Activated CD8-positive, alpha-beta memory T cell treated with anti-CD3 and anti-CD28 coated beads, Interleukin-2, amount 10 ng/mL, durations not matched to agents 7 days and 5 days (primary cell): Measurements from ENCODE around the gene BCAT1. TPM values are rescaled to one million over a fixed set of nuclear protein-coding genes. Genes with fewer than 3 reads are reported as not detected.
A peak's percentile ranks its signal among the peaks of the same experiment; 100 is the strongest.

Experiments
- ATAC-seq: fragments of 150-1000 bp; cut with Tn5 transposase; one replicate; pipeline ENCODE4 v1.10.0; 2021; ENCODE audit warnings: moderate library complexity
- CTCF ChIA-PET: fragments of 350-600 bp; sonication (Branson Sonifier 250); formaldehyde crosslinking; loops from one replicate; lab custom pipeline; 2021; ENCODE audit warnings: antibody characterized with exemption; lab: Charles Lee
- DNase-seq: peaks from one replicate; pipeline ENCODE4 v3.0.0-alpha.2; 2020
- H3K27ac Mint-ChIP-seq: one replicate; pipeline ENCODE4 v1.8.0; 2021; ENCODE audit warnings: mild to moderate bottlenecking, mixed read lengths
- H3K27me3 Mint-ChIP-seq: one replicate; pipeline ENCODE4 v1.8.0; 2021; ENCODE audit warnings: mixed read lengths
- H3K36me3 Mint-ChIP-seq: one replicate; pipeline ENCODE4 v1.8.0; 2021; ENCODE audit warnings: mild to moderate bottlenecking, mixed read lengths
- H3K4me1 Mint-ChIP-seq: one replicate; pipeline ENCODE4 v1.8.0; 2021; ENCODE audit warnings: mixed read lengths
- H3K4me3 Mint-ChIP-seq: one replicate; pipeline ENCODE4 v1.8.0; 2021; ENCODE audit warnings: mild to moderate bottlenecking, moderate library complexity, mixed read lengths
- H3K9me3 Mint-ChIP-seq: one replicate; pipeline ENCODE4 v1.8.0; 2022; ENCODE audit warnings: low read depth, mixed read lengths
- total RNA-seq, 2 experiments: library from RNA; stranded (reverse); gene quantifications; one replicate each; pipeline ENCODE4 v1.2.3, GENCODE V29; 2021

The BCAT1 gene
- total RNA-seq, result 10 to 100 TPM; 18.9 to 48.3 TPM

- ATAC-seq (peak; percentile 87), DNase-seq (peak; percentile 72)
- Mint-ChIP-seq H3K36me3 (peaks cover 14% of the 10 kb centered on the region), H3K27me3 (peaks cover 12% of the 10 kb centered on the region), H3K4me1 (peaks cover 31% of the 10 kb centered on the region), H3K9me3 (no peaks in the 10 kb centered on the region), H3K27ac (peak within 1 kb of the TSS; percentile 87), H3K4me3 (peak within 1 kb of the TSS; percentile 91)
- CTCF ChIA-PET, result interaction anchor here (1.1 to 1.4 kb wide), 4 partner anchors 11 to 439 kb away, joined by 3 read pairs; no protein-coding TSS in a partner anchor
These were observed at the start of gene BCAT1 for GRCh38 chr12:24948757-24949722. Gene BCAT1, minus strand, starts transcription at chr12:24949101. Its CDS starts 169 bp downstream, at chr12:24948932.

- no peak for DNase-seq
- ATAC-seq, result no peak
- Mint-ChIP-seq H3K36me3 (no peaks in the 10 kb centered on the region), H3K4me3 (no peak overlapping the region), H3K27me3 (no peaks in the 10 kb centered on the region), H3K4me1 (peaks cover 12% of the 10 kb centered on the region), H3K9me3 (no peaks in the 10 kb centered on the region), H3K27ac (no peak overlapping the region)
- CTCF ChIA-PET, result interaction anchor here (0.8 to 1.7 kb wide), 3 partner anchors 132 to 157 kb away, joined by 3 to 5 read pairs (median 3); no protein-coding TSS in a partner anchor
These were observed 49.2 kb upstream of the BCAT1 start for GRCh38 chr12:24997970-24998582.

GRCh38 chr12:24997496-24997895 lies 48.6 kb upstream of the BCAT1 start:
- H3K4me3 Mint-ChIP-seq, result no peak overlapping the region
- CTCF ChIA-PET, result interaction anchor here (1.0 to 1.4 kb wide), 2 partner anchors 121 to 133 kb away, joined by 3 read pairs; no protein-coding TSS in a partner anchor
- no peak for ATAC-seq

GRCh38 chr12:24996820-24997219 lies 47.9 kb upstream of the BCAT1 start:
- Mint-ChIP-seq H3K4me3 (no peak overlapping the region), H3K27ac (no peak overlapping the region), H3K9me3 (no peaks in the 10 kb centered on the region), H3K27me3 (no peaks in the 10 kb centered on the region), H3K4me1 (peaks cover 12% of the 10 kb centered on the region), H3K36me3 (no peaks in the 10 kb centered on the region)
- DNase-seq (no peak), ATAC-seq (no peak)
- CTCF ChIA-PET, result interaction anchor here (1.0 to 1.4 kb wide), 2 partner anchors 122 to 133 kb away, joined by 3 to 4 read pairs; no protein-coding TSS in a partner anchor

More at GRCh38 chr12:24997496-24997895, 48.6 kb upstream of the BCAT1 start:
- DNase-seq, result no peak
- Mint-ChIP-seq H3K27me3 (no peaks in the 10 kb centered on the region), H3K4me1 (peaks cover 12% of the 10 kb centered on the region), H3K27ac (no peak overlapping the region), H3K36me3 (no peaks in the 10 kb centered on the region), H3K9me3 (no peaks in the 10 kb centered on the region)

GRCh38 chr12:24996102-24996797 lies 47.3 kb upstream of the BCAT1 start:
- DNase-seq (no peak), ATAC-seq (no peak)
- peaks cover 12% of the 10 kb centered on the region for H3K4me1 Mint-ChIP-seq
- CTCF ChIA-PET, result interaction anchor here (1.0 to 1.4 kb wide), 2 partner anchors 123 to 133 kb away, joined by 3 to 4 read pairs; no protein-coding TSS in a partner anchor
- H3K27me3 Mint-ChIP-seq, result no peaks in the 10 kb centered on the region
- H3K9me3 Mint-ChIP-seq, result no peaks in the 10 kb centered on the region
- no peak overlapping the region for H3K27ac Mint-ChIP-seq
- H3K36me3 Mint-ChIP-seq, result no peaks in the 10 kb centered on the region
- no peak overlapping the region for H3K4me3 Mint-ChIP-seq

GRCh38 chr12:24993793-24994192 lies 44.9 kb upstream of the BCAT1 start:
- Mint-ChIP-seq H3K4me1 (peaks cover 12% of the 10 kb centered on the region), H3K36me3 (no peaks in the 10 kb centered on the region), H3K4me3 (no peak overlapping the region), H3K27ac (no peak overlapping the region), H3K9me3 (no peaks in the 10 kb centered on the region), H3K27me3 (peaks cover 9% of the 10 kb centered on the region)
- CTCF ChIA-PET, result interaction anchor here (0.6 to 3.3 kb wide), 3 partner anchors 97 to 178 kb away, joined by 4 to 35 read pairs (median 4); no protein-coding TSS in a partner anchor
- ATAC-seq, result no peak
- no peak for DNase-seq

- peak; percentile 91 for ATAC-seq
- Mint-ChIP-seq H3K27me3 (peaks cover 9% of the 10 kb centered on the region), H3K4me3 (no peak overlapping the region), H3K27ac (no peak overlapping the region), H3K36me3 (no peaks in the 10 kb centered on the region), H3K9me3 (no peaks in the 10 kb centered on the region), H3K4me1 (no peaks in the 10 kb centered on the region)
- DNase-seq, result no peak
- CTCF ChIA-PET, result interaction anchor here (0.7 to 3.3 kb wide), 13 partner anchors 9 to 162 kb away, joined by 3 to 35 read pairs (median 4); no protein-coding TSS in a partner anchor
These were observed 42.5 kb upstream of the BCAT1 start for GRCh38 chr12:24991209-24992049.

GRCh38 chr12:24989216-24989615 lies 40.3 kb upstream of the BCAT1 start:
- no peak overlapping the region for H3K4me3 Mint-ChIP-seq
- CTCF ChIA-PET, result interaction anchor here (1.0 kb wide), 1 partner anchor 166 kb away, joined by 3 read pairs; no protein-coding TSS in a partner anchor
- H3K4me1 Mint-ChIP-seq, result no peaks in the 10 kb centered on the region
- peaks cover 9% of the 10 kb centered on the region for H3K27me3 Mint-ChIP-seq
- H3K9me3 Mint-ChIP-seq, result no peaks in the 10 kb centered on the region
- DNase-seq (no peak), ATAC-seq (no peak)
- no peaks in the 10 kb centered on the region for H3K36me3 Mint-ChIP-seq
- H3K27ac Mint-ChIP-seq, result no peak overlapping the region

- H3K36me3 Mint-ChIP-seq, result no peaks in the 10 kb centered on the region
- H3K4me1 Mint-ChIP-seq, result no peaks in the 10 kb centered on the region
- DNase-seq (no peak), ATAC-seq (no peak)
- H3K4me3 Mint-ChIP-seq, result no peak overlapping the region
- CTCF ChIA-PET, result interaction anchor here (1.3 kb wide), 1 partner anchor 9 kb away, joined by 5 read pairs; no protein-coding TSS in a partner anchor
- no peaks in the 10 kb centered on the region for H3K9me3 Mint-ChIP-seq
- no peaks in the 10 kb centered on the region for H3K27me3 Mint-ChIP-seq
- no peak overlapping the region for H3K27ac Mint-ChIP-seq
These were observed 33.3 kb upstream of the BCAT1 start for GRCh38 chr12:24982250-24982649.

GRCh38 chr12:24979976-24980730 lies 31.3 kb upstream of the BCAT1 start:
- CTCF ChIA-PET, result no interaction called here
- ATAC-seq (no peak), DNase-seq (no peak)
- Mint-ChIP-seq H3K36me3 (no peaks in the 10 kb centered on the region), H3K27ac (no peak overlapping the region), H3K9me3 (no peaks in the 10 kb centered on the region), H3K4me1 (no peaks in the 10 kb centered on the region), H3K27me3 (peaks cover 2% of the 10 kb centered on the region), H3K4me3 (no peak overlapping the region)

GRCh38 chr12:24979329-24979728 lies 30.4 kb upstream of the BCAT1 start:
- Mint-ChIP-seq H3K27me3 (peaks cover 2% of the 10 kb centered on the region), H3K9me3 (no peaks in the 10 kb centered on the region), H3K4me3 (no peak overlapping the region), H3K4me1 (no peaks in the 10 kb centered on the region), H3K36me3 (no peaks in the 10 kb centered on the region), H3K27ac (no peak overlapping the region)
- DNase-seq (no peak), ATAC-seq (no peak)
- CTCF ChIA-PET, result no interaction called here
